22Rv1 (cell line): ENCODE results near the gene MUCL3.
A peak's percentile ranks its signal among the peaks of the same experiment; 100 is the strongest.
"Not testable (repeated sequence)": the region's sequence is repeated elsewhere in the genome, so short reads cannot be mapped to it uniquely, and the experiment has no call there.

Experiments used
- H3K27ac ChIP-seq: fragments of 450-650 bp; 2 replicates; pipeline ENCODE4 v1.5.1; 2017
- CTCF ChIP-seq: fragments of 450-650 bp; IDR thresholded peaks from 2 replicates; pipeline ENCODE4 v1.5.1; 2017; ENCODE audit warnings: mild to moderate bottlenecking
- ZFX ChIP-seq: fragments of 450-650 bp; IDR thresholded peaks from 2 replicates; pipeline ENCODE4 v1.6.1; 2017; ENCODE audit warnings: antibody characterized with exemption, borderline replicate concordance

Gene MUCL3

DNA sequence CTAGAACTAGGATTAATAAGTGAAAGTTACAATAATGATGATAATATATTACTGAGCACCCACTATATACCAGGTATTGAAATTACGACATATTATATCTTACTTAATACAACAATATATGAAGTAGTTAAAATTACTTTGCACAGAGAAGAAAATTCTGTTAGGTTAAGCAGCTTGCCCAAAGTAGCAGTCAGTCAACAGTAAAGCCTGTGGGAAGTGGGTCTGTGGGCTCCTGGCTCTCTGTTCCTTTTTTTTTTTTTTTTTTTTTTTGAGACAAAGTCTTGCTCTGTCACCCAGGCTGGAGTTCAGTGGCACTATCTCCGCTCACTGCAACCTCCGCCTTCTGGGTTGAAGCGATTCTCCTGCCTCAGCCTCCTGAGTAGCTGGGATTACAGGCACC lies 37.5 kb upstream of the MUCL3 start:
- TF ChIP-seq ZFX, result no peak
- TF ChIP-seq CTCF, result no peak
- no peak overlapping the region for H3K27ac ChIP-seq

- peak overlapping the region; percentile 77 for H3K27ac ChIP-seq
Observed at GRCh38 chr6:30907290-30907757, 33.4 kb upstream of the MUCL3 start.

GRCh38 chr6:30907758-30908591 lies 32.8 kb upstream of the MUCL3 start, which contains the start of gene GTF2H4:
TSS of gene GTF2H4 (plus strand) at chr6:30908207.
- peak within 1 kb of the TSS; percentile 77 for H3K27ac ChIP-seq
- TF ChIP-seq CTCF (no peak), ZFX (no peak)

- peak overlapping the region; percentile 77 for H3K27ac ChIP-seq
- TF ChIP-seq ZFX, result no peak
- TF ChIP-seq CTCF, result no peak
Observed at GRCh38 chr6:30908700-30909099, 32.1 kb upstream of the MUCL3 start.

DNA sequence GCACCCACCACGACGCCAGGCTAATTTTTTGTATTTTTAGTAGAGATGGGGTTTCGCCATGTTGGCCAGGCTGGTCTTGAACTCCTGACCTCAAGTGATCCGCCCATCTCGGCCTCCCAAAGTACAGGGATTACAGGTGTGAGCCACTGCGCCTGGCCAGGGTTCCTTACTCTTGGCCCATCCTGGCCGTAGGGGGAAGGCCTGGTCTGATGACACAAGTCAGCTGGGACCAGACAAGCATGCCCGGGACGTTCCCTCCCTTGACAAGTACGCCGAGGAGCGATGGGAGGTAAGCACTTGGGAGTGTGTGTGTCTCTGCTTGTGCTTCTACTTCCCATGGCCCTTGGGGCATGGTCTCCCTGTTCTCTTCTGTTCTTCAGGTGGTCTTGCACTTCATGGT lies 30.3 kb upstream of the MUCL3 start:
- H3K27ac ChIP-seq, result not testable (repeated sequence)

- H3K27ac ChIP-seq, result peak overlapping the region; percentile 97
- no peak for TF ChIP-seq CTCF
- no peak for TF ChIP-seq ZFX
Observed at GRCh38 chr6:30912746-30913520, 27.8 kb upstream of the MUCL3 start.

- no peak for TF ChIP-seq ZFX
- TF ChIP-seq CTCF, result no peak
Observed at GRCh38 chr6:30913721-30914075, 27.1 kb upstream of the MUCL3 start.

DNA sequence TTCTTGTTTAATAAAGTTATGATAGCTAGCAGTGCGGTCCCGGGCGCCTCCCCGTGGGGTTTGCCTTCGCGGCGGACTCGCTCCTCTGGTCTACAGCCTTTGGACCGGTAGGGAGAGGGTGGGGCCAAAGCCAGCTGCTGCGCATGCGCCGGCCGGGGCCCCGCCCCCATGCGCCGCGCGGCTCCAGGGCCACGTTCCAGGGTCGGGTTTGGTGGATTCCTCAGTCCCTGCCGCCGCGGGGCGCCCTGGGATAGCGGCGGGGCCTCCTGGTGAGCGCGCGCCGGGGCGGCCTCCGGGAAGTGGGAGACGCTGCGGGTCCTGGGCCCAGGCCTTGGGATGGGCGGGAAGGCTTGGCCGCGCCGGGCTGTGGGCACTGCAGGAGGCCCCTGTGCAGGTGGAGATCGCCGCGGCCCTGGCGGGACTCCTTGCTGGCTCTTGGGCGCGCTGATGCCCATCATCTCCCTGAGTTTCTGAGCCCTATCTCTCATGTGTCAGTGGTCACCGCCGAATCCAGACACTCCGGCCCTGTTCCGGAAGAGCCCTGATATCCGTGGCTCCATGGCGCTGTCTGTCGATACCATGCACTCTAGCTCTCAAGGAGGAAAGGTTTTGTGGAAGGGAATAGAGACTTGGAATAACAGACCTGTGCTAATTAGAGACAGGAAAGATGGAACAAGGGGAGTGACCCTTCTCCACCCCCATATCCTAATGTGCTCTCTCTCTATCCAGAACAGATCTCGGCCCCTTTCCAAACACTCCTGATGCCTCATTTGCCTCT lies 26.5 kb upstream of the MUCL3 start, which contains the start of gene VARS2:
VARS2 (plus strand) TSS at position 163 of the 778 bp plus-strand sequence; CDS start at position 762, 599 bp downstream.
- peak within 1 kb of the TSS; percentile 97 for H3K27ac ChIP-seq
- TF ChIP-seq ZFX (no peak), CTCF (peak; percentile 72)

More at GRCh38 chr6:30913721-30914075, 27.1 kb upstream of the MUCL3 start:
- peak overlapping the region; percentile 97 for H3K27ac ChIP-seq
